ENCODE measurements around the gene HES5.

Gene HES5

DNA sequence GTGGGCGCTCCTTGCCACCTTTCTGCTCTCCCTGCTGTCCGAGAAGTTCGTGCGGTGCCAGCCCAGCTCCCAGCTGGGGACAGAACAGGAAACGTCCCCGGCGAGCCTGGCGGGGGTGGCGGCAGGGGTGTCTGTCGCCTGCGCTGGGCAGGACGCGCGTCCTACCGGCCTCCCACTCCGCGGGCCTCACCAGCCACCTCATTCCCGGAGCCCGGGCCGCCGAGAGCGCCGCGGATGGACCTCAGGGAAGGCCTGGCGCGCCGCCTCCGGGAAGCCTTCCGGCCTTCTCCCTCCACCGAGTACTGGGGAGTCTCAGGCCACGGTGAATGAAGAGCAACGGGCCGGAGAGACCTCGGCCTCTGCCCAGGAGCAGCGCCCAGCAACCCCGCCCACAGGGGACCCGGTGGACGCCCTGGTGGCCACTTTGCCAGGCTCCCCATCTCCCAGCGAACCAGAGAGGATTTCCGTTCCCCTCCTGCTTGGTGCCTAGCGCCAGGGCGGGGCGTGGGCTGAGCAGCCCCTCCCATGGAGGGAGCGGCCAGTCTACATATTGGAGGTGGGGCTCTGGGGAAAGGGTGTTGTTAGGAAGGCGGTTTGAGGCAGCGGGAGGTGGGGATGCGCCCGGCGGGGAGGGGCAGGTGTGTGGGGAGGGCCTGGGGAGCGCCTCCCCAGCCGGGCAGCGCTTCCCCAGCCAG lies 16.6 kb upstream of the HES5 start:
- DNase-seq (ENCODE audit: low read depth, low spot score): no peak

DNA sequence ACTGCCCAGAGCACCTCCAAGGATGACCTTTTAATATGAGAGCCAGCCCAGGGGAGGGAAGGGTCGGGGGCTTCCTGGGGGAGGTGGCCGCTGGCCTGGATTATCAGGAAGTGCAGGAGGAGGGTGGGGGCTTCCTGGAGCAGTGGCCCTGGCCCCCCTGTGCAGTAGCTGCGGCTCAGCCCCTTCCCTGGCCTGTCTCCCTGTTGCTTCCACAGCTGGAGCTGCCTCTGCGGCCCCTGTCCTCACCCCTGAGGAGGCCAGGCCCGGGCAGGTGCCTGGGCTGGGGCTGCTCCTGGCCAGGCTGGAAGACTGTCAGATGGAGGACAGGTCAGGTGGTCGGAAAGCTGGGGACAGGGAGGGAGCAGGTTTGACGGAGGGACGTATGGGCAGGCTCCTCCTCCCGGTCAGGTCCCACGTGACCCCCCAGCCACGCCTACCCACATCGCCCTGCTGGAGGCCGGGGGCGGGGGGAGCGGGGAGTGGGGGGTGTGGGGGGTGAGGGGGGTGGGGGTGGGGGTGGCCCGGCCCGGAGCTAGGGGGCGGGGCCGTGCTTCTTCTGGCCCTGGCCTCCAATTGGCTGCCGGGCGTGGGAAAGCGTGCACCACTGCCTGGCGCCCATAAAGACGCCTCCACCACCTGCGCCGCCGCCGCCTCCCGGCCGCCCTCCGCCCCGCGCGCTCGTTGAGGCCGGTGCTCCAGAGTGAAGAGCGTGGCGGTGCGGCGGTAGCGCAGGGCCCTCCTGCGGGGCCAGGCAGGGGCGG lies 15.9 kb upstream of the HES5 start:
- no peak for DNase-seq (ENCODE audit: low read depth, low spot score)

DNA sequence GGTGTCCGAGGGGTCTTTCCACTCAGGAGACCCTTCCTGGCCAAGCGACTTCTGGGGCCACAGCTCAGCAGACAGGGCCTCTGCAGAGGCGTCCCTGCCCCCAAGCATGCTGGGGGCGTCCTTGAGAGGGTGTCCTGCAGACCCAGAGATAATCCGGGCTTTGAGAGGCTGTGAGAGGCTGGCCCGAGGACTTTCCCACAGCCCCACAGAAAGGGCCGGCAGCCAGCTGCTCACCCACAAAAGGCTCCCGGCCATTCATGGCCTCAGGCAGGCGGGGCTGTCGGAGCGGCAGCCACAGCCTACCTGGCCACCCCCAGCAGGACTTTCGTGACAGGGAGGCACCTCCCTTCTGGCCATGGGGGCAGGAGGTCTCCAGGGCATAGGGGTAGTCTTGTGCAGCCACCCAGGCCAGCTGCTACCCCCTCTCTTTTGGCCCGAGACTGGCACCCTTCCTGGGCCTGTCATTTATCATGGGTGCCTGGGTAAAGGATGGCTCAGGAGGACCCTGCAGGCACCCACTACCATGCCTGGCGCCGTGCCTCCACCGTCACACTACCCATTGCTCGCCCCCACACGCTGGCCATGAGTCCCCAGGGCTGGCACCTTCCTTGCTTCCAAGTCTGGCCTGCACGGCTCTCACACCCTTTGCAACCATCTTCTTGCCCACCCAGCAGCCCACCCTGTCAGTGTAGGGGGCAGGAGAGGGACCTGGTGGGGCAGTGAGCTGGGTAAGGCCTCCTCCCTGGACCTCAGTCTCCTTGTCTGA lies 15.0 kb upstream of the HES5 start:
- DNase-seq (ENCODE audit: low read depth, low spot score): no peak

DNA sequence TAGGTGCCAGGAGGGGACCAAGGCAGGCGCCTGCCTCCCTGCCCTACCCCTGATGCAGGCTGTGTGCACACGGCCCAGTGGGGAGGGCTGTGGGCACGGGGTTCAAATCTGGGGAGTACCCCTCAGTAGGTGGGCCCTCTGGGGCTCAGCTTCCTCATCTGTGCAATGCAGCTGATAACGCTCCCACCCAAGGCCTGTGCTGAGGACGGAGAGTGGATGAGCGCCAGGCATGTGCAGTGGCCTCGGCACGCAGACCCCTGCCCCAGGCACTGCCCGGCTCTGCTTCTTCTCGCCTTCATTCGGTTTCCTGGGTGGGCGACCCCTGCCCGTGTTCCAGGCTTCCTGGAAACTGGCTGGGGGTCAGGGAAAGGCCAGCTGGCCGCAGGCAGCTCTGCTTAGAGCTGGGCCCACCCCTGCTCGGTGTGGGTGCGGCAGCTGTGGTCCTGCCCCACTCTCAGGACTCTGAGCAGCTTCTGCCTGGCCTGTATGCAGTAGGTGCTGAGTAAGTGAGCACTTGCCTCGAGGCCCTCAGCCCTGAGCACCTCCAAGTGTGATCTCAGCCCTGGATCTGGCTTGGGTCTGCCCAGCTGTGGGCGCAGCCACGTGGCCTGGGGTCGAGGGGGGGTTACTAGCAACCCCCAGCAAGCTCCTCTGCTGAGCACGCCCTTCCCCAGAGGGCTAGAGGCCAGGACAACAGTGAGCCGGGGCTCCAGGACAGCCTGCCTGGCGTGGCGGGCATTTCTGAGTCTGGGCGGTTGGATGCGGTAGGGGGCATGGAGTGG lies 14.2 kb upstream of the HES5 start:
- no peak for DNase-seq (ENCODE audit: low read depth, low spot score)

DNA sequence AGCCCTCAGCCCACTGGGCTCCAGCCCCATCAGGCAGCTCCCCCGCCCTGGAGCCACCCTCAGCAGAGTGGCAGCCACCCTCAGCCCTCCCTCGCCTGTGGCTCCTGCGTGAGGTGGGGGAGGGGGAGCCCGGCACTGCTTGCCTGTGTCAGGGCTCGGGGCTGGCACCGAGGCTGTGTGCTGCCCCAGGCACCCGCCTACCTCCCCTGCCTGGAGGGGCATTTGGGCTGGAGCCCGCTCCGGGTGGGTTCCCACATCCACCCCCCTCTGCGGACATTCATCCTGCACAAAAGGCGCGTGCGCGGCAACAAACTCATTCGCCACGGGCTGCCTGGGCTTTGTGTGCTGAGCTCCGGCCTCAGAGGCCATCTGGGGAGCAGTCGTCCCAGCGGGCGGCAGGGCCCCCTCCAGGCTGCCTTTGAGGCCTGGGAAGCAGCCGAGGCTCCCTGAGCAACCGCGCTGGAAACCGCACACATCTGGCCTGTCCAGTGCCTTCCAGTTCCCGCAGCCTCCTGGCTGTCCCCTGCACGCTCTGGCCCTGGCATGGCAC lies 13.6 kb upstream of the HES5 start:
- DNase-seq (ENCODE audit: low read depth, low spot score): peak; percentile 69

DNA sequence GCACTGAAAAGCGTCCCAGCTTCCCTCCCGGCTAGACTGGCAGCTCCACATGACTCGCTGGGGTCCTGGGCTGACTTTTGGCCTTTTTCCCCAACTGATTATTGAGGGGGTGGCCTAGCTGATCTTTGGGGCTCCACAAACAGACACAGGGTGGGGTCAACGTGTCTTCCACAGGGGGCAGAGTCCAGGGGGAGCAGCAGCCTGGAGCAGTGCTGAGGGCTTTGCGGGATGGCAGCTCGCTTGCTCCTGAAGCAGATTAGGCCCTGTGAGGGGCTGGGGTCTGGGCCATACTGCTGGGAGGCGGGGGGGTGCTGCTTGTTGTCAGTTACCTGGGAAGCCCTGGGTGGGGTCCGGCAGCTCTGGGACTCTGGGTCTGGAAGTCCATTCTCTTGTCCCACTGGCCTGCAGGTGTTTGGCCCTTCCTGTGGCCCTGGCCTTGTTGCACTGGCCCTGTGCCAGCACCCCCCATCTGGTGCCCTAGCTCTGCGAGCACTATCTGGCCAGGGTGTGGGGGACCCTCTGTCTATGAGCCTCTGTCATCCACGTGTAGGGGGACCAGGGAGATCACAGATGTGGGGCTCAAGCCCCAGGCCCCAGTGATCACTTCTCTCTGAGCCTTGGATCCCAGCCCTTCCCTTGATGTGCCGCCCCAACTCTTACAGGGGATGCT lies 12.3 kb upstream of the HES5 start:
- DNase-seq (ENCODE audit: low read depth, low spot score): no peak

DNA sequence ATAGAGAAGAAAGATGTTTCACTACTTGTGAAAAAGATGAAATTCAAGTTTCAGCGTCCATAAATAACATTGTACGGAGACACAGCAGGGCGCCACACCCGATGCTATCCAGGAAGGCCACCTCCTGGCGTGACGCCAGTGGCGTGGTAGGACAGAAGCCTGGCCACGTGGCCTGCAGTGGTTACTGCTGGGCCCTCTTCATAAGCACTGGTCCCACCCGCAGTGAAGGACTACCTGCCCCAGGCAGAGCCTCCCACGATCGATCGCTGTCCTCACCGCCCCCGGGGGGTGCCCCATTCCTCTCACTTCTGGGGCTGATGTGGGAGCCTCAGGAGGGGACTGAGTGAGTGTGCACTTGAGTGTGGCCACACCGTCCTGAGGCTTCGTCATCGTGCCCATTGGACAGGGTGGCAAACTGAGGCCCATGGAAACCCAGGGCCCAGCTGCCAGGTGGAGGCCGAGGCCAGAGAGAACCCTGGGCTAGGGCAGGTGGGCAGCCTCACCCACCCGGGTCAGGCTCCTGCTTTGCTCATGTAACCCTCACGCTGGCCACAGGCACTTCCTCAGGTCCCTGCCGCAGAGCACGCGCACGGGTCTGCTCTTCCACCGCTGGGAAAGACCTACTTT lies 11.7 kb upstream of the HES5 start:
- no peak for DNase-seq (ENCODE audit: low read depth, low spot score)

DNA sequence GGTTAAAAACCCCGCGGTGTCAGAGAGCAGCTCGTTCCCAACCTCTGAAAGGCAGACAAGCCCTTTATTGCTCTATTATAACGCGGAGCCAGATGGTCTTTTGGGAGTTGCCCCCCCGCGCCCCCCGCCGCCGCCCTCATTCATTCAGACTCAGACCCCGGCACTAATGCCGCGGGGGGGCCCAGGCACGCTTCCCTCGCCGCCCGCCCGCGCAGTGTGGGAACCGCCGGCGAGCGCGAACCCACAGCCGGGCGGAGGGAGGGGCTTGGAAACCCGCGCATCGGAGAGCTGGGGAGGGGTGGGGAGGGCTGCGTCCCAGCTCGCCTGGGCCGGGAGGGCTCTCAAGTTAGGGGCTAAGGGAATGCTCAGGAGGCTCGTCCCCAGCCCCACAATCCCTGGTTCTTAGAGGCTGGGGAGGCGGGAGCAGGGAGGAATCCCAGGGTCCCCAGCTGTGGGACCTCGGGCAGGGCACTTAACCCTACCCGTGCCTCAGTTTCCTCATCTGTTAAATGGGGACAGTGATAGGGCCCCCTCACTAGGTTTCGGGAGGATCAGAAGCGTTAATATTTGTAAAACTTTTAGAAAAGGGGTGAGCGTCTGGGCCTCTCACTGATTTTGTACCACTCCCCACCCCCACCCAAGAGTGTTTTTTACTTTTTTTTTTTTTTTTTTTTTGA lies 10.9 kb upstream of the HES5 start:
- DNase-seq (ENCODE audit: low read depth, low spot score): no peak

DNA sequence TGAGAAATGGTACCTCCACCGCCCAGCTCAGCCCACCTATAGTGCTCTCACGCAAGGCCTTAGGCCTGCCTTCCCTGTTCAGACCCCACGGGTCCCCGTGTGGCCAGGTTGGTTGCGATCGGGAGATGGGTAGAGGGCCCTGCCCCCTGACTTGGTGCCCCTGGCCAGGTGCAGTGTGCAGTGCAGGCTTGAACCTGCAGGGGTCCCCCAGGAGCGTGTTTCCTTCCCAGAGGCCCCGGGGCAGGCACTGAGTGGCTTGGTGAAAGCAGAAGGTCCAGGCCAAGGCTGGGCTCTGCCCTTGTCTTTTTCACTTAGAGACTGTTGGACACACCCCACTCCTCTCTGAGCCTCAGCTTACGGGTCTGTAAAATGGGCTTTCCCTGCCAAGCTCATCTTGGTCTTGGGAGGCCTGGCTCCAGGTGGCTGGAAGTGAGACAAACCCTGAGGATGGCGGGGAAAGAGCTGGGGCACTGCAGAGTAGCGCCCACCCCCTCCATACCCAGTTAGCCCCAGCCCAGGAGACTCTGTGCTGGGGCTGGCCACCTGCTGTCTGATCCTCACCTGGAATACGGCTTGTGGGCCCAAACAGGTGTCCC lies 9.3 kb upstream of the HES5 start:
- no peak for DNase-seq (ENCODE audit: low read depth, low spot score)

DNA sequence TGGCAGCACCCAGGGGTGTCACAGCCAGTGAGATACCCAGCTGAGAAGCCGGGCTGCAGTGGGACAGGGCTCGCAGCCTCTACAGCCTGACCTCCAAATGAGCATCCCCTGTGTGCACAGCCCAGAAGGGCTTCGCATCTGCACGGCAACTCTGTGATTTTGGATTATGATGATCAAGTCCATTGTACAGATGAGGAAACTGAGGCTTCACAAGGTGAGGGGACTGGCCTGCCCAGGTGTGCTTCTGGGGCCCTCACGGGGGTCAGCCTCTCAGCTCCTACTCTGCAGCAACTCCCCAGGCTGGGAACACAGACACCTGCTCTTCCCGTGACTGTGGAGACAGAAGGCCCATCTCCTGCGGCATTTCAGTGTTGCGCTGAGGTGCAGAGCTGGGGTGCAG lies 8.8 kb upstream of the HES5 start:
- DNase-seq (ENCODE audit: low read depth, low spot score): no peak

DNA sequence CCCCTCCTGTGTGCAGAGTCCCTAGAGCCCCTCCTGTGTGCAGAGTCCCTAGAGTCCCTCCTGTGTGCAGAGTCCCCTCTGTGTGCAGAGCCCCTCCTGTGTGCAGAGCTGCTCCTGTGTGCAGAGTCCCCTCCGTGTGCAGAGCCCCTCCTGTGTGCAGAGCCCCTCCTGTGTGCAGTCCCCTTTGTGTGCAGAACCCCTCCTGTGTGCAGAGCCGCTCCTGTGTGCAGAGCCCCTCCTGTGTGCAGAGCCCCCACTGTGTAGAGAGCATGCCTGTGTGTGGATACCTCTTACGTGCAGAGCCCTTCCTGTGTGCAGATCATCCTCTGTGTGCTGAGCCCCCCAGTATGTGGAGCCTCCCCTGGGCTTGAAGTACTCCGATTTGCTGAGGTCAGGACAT lies 8.3 kb upstream of the HES5 start:
- DNase-seq (ENCODE audit: low read depth, low spot score): no peak

DNA sequence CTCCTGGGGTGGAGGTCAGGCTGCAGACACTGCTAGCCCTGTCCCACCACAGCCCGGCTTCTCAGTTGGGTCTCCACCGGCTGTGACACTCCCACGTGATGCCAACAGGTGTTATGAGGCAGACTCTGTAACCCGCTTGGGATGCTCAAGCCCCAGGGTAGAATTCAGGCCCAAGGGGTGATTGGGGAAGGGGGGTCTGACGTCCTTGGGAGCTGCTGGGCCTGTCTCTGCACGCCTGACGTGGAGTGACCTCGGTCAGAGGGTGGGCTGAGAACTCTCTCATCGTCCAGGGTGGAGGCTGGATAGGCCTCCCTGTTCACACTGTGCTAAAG lies 7.7 kb upstream of the HES5 start:
- DNase-seq (ENCODE audit: low read depth, low spot score): no peak

DNA sequence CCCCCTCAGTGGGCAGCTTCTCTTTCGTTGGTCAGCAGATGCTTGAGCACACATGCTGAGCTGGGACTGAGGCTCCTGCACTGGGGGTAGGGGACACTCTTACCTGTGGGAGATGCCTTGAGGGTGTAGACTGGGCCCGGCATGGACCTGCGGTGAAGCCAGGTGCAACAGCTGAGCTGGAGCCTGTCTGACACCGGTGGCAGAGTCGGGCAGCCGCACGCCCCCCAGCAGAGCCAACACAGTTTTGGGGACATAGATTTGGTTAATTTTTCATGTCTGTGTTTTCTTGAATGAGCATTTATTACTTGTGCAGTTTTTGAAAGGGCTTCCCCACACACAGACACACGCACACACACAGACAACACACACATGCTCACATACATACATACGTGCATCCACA lies 5.9 kb upstream of the HES5 start:
- no peak for DNase-seq (ENCODE audit: low read depth, low spot score)

DNA sequence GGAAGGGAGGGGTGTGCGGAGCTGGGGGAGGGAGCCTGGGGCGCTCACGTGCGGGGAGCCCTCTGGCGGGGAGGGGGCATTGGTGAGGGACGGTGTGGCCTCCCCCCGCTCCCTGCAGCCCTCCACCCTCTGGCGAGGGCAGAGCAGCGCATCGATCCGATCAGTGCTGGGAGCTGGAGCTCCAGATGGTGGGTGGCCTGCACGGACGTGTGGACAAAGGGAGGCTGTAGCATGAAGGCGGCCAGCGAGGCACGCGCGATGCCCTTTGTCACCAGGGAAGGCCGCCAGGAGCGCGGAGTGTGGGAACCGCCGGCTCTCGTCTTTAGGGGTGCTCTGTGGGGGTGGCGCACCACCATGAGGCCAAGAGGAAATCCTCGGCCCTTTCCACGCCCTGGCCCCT lies 5.4 kb upstream of the HES5 start:
- DNase-seq (ENCODE audit: low read depth, low spot score): no peak

DNA sequence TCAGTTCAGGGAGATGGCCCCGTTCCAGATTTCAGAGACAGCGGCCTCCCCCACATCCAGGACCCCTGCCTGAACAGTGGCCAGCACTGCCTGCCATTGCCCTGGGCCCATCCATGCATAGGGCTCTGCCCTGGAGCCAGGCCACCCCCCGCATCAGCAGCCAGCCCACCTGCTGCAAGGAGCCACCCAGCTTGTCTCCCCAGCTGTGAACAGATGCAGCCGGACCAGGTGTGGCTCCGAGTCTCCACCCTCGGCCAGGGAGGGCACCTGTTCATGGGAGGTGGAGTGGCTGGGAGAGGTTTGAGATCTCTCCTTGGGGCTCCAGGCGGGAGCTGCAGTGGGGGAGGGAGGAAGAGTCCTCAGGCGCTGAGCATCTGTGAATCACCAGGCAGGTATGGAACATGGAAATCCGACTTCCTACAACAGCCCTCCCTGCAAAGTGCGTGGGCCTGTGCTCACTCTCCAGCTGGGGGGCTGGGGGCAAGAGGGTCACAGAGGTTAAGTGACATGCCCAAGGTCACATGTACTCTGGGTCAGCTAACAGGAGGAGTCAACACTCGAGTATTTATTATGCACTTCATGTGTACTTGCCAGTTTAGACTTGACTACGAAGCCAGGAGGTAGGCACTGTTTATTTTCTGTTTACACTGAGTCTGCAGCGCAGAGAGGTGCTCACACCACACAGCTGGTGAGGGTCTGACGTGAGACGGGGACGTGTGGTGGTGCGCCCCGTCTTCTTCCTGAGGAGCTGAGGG lies 4.8 kb upstream of the HES5 start:
- no peak for DNase-seq (ENCODE audit: low read depth, low spot score)

DNA sequence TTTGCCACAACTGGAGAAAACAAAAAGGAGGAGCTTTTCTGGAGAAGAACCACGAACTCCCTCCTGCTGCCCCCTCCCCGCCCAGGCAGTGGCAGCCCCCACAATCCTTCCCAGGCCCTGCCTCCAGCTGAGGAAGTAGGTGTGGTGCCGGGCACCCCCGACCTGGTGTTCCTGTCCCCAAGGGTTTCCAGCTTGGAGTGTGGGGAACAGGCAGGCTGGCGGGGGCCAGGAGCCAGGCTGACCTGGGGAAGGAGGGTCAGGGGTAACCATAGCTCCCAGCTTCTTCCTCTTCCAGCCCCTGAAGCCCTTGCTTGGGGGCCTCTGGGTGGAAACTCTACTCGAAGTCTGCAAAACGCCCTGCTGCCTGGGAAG lies 4.2 kb upstream of the HES5 start:
- DNase-seq (ENCODE audit: low read depth, low spot score): no peak

DNA sequence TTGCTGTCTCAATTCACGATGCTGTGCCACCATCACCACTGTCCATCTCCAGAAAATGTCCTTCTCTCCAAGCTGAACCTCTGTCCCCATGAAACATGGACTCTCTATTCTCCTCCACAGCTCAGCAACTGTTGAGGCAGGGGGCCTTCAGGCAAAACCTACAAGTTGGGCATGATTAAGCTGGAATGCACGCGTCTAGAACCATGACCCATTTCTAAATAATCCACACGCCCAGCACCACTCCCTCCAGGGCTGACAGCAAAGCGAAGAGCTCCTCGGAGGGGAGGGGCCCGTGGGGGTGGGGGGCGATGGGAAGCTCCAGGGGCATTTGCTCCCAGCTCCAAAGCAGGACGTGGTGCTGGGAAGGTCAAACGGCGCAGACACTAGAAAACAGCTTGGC lies 3.3 kb upstream of the HES5 start:
- no peak for DNase-seq (ENCODE audit: low read depth, low spot score)

DNA sequence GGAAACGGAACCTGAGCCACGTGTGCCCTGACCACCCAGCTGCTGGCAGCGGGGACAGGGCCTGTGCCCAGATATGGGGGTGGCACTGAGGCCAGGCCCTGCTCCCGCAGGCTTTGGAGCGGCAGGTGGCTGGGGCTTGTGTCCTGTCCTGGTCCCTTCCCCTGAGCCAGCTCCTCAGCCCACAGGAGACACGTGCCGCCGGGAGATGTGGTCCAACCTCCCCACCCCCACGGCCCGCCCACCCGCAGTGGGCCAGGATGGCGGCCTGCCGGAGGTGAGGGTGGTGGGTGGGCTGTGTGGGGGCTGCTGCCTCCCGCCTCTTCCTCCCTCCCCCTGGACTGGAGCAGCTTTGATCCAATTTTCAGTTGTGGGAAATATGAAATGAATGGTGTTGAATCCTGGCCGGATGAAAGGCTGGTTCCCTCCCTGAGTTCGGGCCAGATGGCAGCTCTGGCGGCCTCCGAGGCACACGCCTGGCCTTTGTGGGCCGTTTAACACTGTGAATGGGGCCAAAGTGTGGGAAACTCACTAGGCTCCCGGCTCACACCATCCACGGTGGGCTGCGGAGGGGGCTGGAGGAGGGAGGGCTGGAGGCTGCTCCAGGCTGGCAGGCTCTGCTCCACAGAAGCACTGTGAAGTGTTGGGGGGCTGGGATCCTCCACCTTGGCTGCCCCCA lies 2.6 kb upstream of the HES5 start:
- no peak for DNase-seq (ENCODE audit: low read depth, low spot score)

Measured in brain pericyte (primary cell).